Endothelial cell of umbilical vein (primary cell): ENCODE results near the gene USP2. TPM values are rescaled to one million over a fixed set of nuclear protein-coding genes. Genes with fewer than 3 reads are reported as not detected.

ENCODE experiments used
- BruUV-seq: library from RNA; stranded (reverse); fragments of 400-500 nt; replicated peaks from 2 replicates; lab custom pipeline; 2021; lab: Mats Ljungman, UMichigan
- CTCF ChIA-PET: fragments of 300-600, 350-600 bp; sonication (Branson Sonifier 250); formaldehyde crosslinking; loops from one replicate; lab custom pipeline; 2021; ENCODE audit warnings: antibody characterized with exemption, inconsistent platforms; lab: Charles Lee
- POLR2A ChIA-PET: fragments of 300-600, 350-600 bp; sonication (Branson Sonifier 250); formaldehyde crosslinking; loops from one replicate; lab custom pipeline; 2021; ENCODE audit warnings: antibody characterized with exemption, inconsistent platforms; lab: Charles Lee
- DNase-seq: peaks from one replicate; pipeline ENCODE4 v3.0.0-alpha.2; 2011; ENCODE audit warnings: low read depth, low spot score
- FAIRE-seq: peaks from 2 replicates; lab custom pipeline; 2011; peaks lifted over from hg19 to GRCh38; lab: Jason Lieb, UNC
- H2AFZ ChIP-seq: 2 replicates; pipeline ENCODE4 v1.6.0; 2012; ENCODE audit warnings: low read depth, low read length, control low read depth, inconsistent platforms
- H3K27ac ChIP-seq: 2 replicates; pipeline ENCODE4 v1.5.1; 2011; ENCODE audit warnings: low read depth, mild to moderate bottlenecking, control low read depth, low read length, moderate library complexity; ENCODE audit not compliant: insufficient read depth
- H3K27me3 ChIP-seq, 2 experiments: 2 replicates each; pipeline versions ENCODE4 v1.6.0 to v1.6.1; 2011; ENCODE audit warnings: low read length in 2 of 2, mixed read lengths in 1 of 2; ENCODE audit not compliant: control insufficient read depth in 2 of 2, insufficient read depth in 2 of 2
- H3K36me3 ChIP-seq, 2 experiments: 2 replicates in 1 of 2; 3 replicates in 1 of 2; pipeline ENCODE4 v1.5.1; 2011; ENCODE audit warnings: low read length in 2 of 2, mild to moderate bottlenecking in 1 of 2, moderate library complexity in 1 of 2; ENCODE audit not compliant: control insufficient read depth in 2 of 2, insufficient read depth in 2 of 2; ENCODE audit errors: extremely low read depth in 1 of 2
- H3K4me1 ChIP-seq: 3 replicates; pipeline ENCODE4 v1.5.1; 2011; ENCODE audit warnings: mild to moderate bottlenecking, low read length; ENCODE audit not compliant: control insufficient read depth, insufficient read depth; ENCODE audit errors: extremely low read depth
- H3K4me2 ChIP-seq: 2 replicates; pipeline ENCODE4 v1.6.1; 2011; ENCODE audit warnings: low read length, control low read depth, mixed read lengths; ENCODE audit not compliant: insufficient read depth
- H3K4me3 ChIP-seq, 3 experiments: fragments of 200-600 bp in 1 of 3; sonication (generic), shearing (Covaris generic) in 1 of 3; replicated peaks in 1 of 3; 2 replicates each; pipeline ENCODE4 v1.5.1; 2011 to 2016; ENCODE audit warnings: control low read depth in 3 of 3, low read length in 3 of 3, mild to moderate bottlenecking in 2 of 3, inconsistent platforms in 1 of 3, low read depth in 1 of 3, moderate library complexity in 1 of 3; ENCODE audit not compliant: insufficient read depth in 1 of 3
- H3K79me2 ChIP-seq: 2 replicates; pipeline ENCODE4 v1.6.0; 2012; ENCODE audit warnings: low read length, inconsistent platforms; ENCODE audit not compliant: control insufficient read depth, insufficient read depth
- H3K9ac ChIP-seq: replicated peaks from 2 replicates; pipeline ENCODE3; 2011; ENCODE audit warnings: low read length, control low read depth; ENCODE audit not compliant: insufficient read depth; ENCODE audit errors: extremely low read depth
- H3K9me1 ChIP-seq: replicated peaks from 3 replicates; pipeline ENCODE4 v1.6.0; 2011; ENCODE audit warnings: mild to moderate bottlenecking, low read length; ENCODE audit not compliant: control insufficient read depth, insufficient read depth; ENCODE audit errors: extremely low read depth
- H3K9me3 ChIP-seq: replicated peaks from 2 replicates; pipeline ENCODE4 v1.5.1; 2012; ENCODE audit warnings: low read length, inconsistent platforms; ENCODE audit not compliant: control insufficient read depth, insufficient read depth
- H4K20me1 ChIP-seq: replicated peaks from 2 replicates; pipeline ENCODE3; 2011; ENCODE audit warnings: mild to moderate bottlenecking, low read length; ENCODE audit not compliant: control insufficient read depth, insufficient read depth; ENCODE audit errors: extremely low read depth
- EZH2 ChIP-seq: IDR thresholded peaks from 2 replicates; pipeline ENCODE4 v1.6.1; 2012; ENCODE audit warnings: borderline replicate concordance, low read depth, mild to moderate bottlenecking, moderate library complexity, low read length, inconsistent platforms; ENCODE audit not compliant: severe bottlenecking
- FOS ChIP-seq: IDR thresholded peaks from 2 replicates; pipeline ENCODE4 v1.6.1; 2011; ENCODE audit warnings: mild to moderate bottlenecking, low read length, moderate library complexity, borderline replicate concordance; ENCODE audit not compliant: insufficient read depth
- GATA2 ChIP-seq: IDR thresholded peaks from 2 replicates; pipeline ENCODE4 v1.7.0; 2011; ENCODE audit warnings: low read depth, mild to moderate bottlenecking, moderate library complexity, mixed read lengths, low read length; ENCODE audit not compliant: insufficient read length, insufficient read depth
- JUN ChIP-seq: IDR thresholded peaks from 2 replicates; pipeline ENCODE4 v1.6.1; 2011; ENCODE audit warnings: borderline replicate concordance, low read depth; ENCODE audit not compliant: insufficient read length, insufficient read depth
- MYC ChIP-seq: IDR thresholded peaks from one replicate; pipeline ENCODE4 v1.6.1; 2011; ENCODE audit warnings: mild to moderate bottlenecking, low read depth, low read length
- POLR2A ChIP-seq: IDR thresholded peaks from 2 replicates; pipeline ENCODE4 v1.6.1; 2012; ENCODE audit warnings: low read depth, mild to moderate bottlenecking, control low read depth, low read length
- POLR2AphosphoS5 ChIP-seq: IDR thresholded peaks from 2 replicates; pipeline ENCODE4 v1.6.1; 2012; ENCODE audit warnings: low read depth, mild to moderate bottlenecking, control low read depth, low read length, moderate library complexity; ENCODE audit not compliant: insufficient read depth
- dilution Hi-C: fragments of 300-500 bp; cut with MboI; formaldehyde crosslinking; loops from one replicate; pipeline ENCODE4 v1.15.0; 2019; ENCODE audit warnings: low sequenced_read_pairs; ENCODE audit not compliant: extremely low pct_ligation_motif_present
- intact Hi-C: fragments of 100-400 bp; cut with micrococcal nuclease; formaldehyde crosslinking; loops from one replicate; pipeline ENCODE4 v1.10.0; 2022
- polyA plus RNA-seq, 4 experiments: library from polyadenylated mRNA; depleted of rRNA in 3 of 4; stranded (reverse) in 3 of 4; unstranded in 1 of 4; fragments of >200 nt; gene quantifications; 2 replicates each; pipeline versions ENCODE4 v1.2.1 to v1.2.3, GENCODE V29; 2011 to 2012; ENCODE audit warnings: missing spikeins in 1 of 4
- total RNA-seq: library from RNA; stranded (reverse); gene quantifications from 2 replicates; pipeline ENCODE4 v1.2.3, GENCODE V29; 2021
- TF ChIP-seq, protein P1 (sequence below), 2 donors: IDR thresholded peaks; 1 replicate in 1 of 2; 2 replicates in 1 of 2; pipeline ENCODE4 v1.5.1; 2011; ENCODE audit warnings: low read length in 2 of 2, mild to moderate bottlenecking in 2 of 2, moderate library complexity in 2 of 2, control low read depth in 1 of 2, inconsistent platforms in 1 of 2, low read depth in 1 of 2; ENCODE audit not compliant: insufficient read depth in 1 of 2; ENCODE audit errors: extremely low read depth in 1 of 2
- TF ChIP-seq, protein P2 (sequence below): IDR thresholded peaks from 2 replicates; pipeline ENCODE4 v1.6.1; 2011; ENCODE audit not compliant: insufficient read depth, insufficient read length

The USP2 gene
- total and polyA plus RNA-seq, 2 donors (not counting 3 experiments of a cell fraction or from before 2014, with no cell fraction given): 0.21 to 1.2 TPM

DNA sequence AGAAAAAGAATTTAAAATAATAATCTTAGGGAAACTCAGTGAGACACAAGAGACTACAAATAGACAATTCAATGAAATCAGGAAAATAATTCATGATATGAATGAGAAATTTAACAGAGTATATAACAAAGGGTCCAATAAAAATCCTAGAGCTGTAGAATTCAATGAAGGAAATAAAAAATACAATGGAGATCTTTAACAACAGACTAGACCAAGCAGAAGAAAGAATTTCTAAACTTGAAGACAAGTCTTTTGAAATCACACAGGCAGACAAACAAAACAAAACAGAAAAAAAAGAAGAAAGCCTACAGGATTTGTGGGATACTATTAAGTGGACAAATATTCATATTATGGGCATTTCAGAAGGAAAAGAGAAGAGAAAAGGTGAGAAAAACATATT is 16.2 kb upstream of the USP2 start:
- H3K4me1 ChIP-seq: no peaks in the 10 kb centered on the region
- ChIA-PET POLR2A (no interaction called here), CTCF (interaction anchor here (1.5 kb wide), 1 partner anchor 8 kb away, joined by 4 read pairs; no protein-coding TSS in a partner anchor)
- no peak for FAIRE-seq
- no peaks in the 10 kb centered on the region for H4K20me1 ChIP-seq
- TF ChIP-seq MYC: no peak
- TF ChIP-seq, protein P1, sequence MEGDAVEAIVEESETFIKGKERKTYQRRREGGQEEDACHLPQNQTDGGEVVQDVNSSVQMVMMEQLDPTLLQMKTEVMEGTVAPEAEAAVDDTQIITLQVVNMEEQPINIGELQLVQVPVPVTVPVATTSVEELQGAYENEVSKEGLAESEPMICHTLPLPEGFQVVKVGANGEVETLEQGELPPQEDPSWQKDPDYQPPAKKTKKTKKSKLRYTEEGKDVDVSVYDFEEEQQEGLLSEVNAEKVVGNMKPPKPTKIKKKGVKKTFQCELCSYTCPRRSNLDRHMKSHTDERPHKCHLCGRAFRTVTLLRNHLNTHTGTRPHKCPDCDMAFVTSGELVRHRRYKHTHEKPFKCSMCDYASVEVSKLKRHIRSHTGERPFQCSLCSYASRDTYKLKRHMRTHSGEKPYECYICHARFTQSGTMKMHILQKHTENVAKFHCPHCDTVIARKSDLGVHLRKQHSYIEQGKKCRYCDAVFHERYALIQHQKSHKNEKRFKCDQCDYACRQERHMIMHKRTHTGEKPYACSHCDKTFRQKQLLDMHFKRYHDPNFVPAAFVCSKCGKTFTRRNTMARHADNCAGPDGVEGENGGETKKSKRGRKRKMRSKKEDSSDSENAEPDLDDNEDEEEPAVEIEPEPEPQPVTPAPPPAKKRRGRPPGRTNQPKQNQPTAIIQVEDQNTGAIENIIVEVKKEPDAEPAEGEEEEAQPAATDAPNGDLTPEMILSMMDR (IDR thresholded peaks at IDR 0.05; ENCODE audit: extremely low read depth in 1 of 2, insufficient read depth in 1 of 2, low read depth in 1 of 2, low read length in 2 of 2): no peak
- TF ChIP-seq POLR2AphosphoS5: no peak
- no peak for TF ChIP-seq EZH2
- no peak for TF ChIP-seq FOS
- no peak for TF ChIP-seq POLR2A
- TF ChIP-seq GATA2: no peak
- TF ChIP-seq, protein P2, sequence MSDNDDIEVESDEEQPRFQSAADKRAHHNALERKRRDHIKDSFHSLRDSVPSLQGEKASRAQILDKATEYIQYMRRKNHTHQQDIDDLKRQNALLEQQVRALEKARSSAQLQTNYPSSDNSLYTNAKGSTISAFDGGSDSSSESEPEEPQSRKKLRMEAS: no peak
- no peak for TF ChIP-seq JUN
- no peaks in the 10 kb centered on the region for H3K36me3 ChIP-seq
- no peaks in the 10 kb centered on the region for H3K9me1 ChIP-seq
- peaks cover 2 to 5% of the 10 kb centered on the region in 2 experiments for H3K27me3 ChIP-seq
- dilution Hi-C loops (no loop called here), intact Hi-C loops (no loop called here)
- H3K9ac ChIP-seq: no peak overlapping the region
- no peaks in the 10 kb centered on the region for H3K79me2 ChIP-seq
- no peak overlapping the region for H3K27ac ChIP-seq
- DNase-seq: no peak
- H3K4me2 ChIP-seq: no peak overlapping the region
- H2AFZ ChIP-seq: no peak overlapping the region
- no peaks in the 10 kb centered on the region for H3K9me3 ChIP-seq
- H3K4me3 ChIP-seq: no peak overlapping the region
- no TSS peak for BruUV-seq
